Activated CD8-positive, alpha-beta T cell treated with anti-CD3 and anti-CD28 coated beads for 36 hours (primary cell): ENCODE data around the gene BIRC5. TPM values are rescaled to one million over a fixed set of nuclear protein-coding genes. Genes with fewer than 3 reads are reported as not detected.
A peak's percentile ranks its signal among the peaks of the same experiment; 100 is the strongest.

Experiments used
- ATAC-seq: fragments of 200-7000 bp; cut with Tn5 transposase; one replicate; pipeline ENCODE4 v1.10.0; 2021; ENCODE audit warnings: mild to moderate bottlenecking, moderate library complexity
- CTCF ChIA-PET: fragments of 350-600 bp; sonication (Branson Sonifier 250); formaldehyde crosslinking; loops from one replicate; lab custom pipeline; 2021; ENCODE audit warnings: antibody characterized with exemption; lab: Charles Lee
- POLR2A ChIA-PET: fragments of 350-600 bp; sonication (Branson Sonifier 250); formaldehyde crosslinking; loops from one replicate; lab custom pipeline; 2021; ENCODE audit warnings: antibody characterized with exemption; lab: Charles Lee
- DNase-seq: peaks from one replicate; pipeline ENCODE4 v3.0.0-alpha.2; 2020
- H3K27ac Mint-ChIP-seq: one replicate; pipeline ENCODE4 v1.8.0; 2021; ENCODE audit warnings: mild to moderate bottlenecking, mixed read lengths
- H3K27me3 Mint-ChIP-seq: one replicate; pipeline ENCODE4 v1.8.0; 2021; ENCODE audit warnings: mixed read lengths
- H3K36me3 Mint-ChIP-seq: one replicate; pipeline ENCODE4 v1.8.0; 2021; ENCODE audit warnings: low read depth, mixed read lengths
- H3K4me1 Mint-ChIP-seq: one replicate; pipeline ENCODE4 v1.8.0; 2021; ENCODE audit warnings: low read depth, mixed read lengths
- H3K4me3 Mint-ChIP-seq: one replicate; pipeline ENCODE4 v1.8.0; 2021; ENCODE audit warnings: mild to moderate bottlenecking, moderate library complexity, mixed read lengths
- H3K9me3 Mint-ChIP-seq: one replicate; pipeline ENCODE4 v1.8.0; 2021; ENCODE audit warnings: mixed read lengths
- intact Hi-C: fragments of 100-400 bp; cut with micrococcal nuclease; formaldehyde crosslinking; loops from one replicate; pipeline ENCODE4 v1.10.0; 2022
- total RNA-seq, 2 experiments: library from RNA; stranded (reverse); gene quantifications; one replicate each; pipeline ENCODE4 v1.2.3, GENCODE V29; 2021
- TF ChIP-seq, protein P1 (sequence below): fragments of 200-600 bp; IDR thresholded peaks from one replicate; pipeline ENCODE4 v1.8.0; 2022; ENCODE audit warnings: antibody characterized with exemption, mild to moderate bottlenecking

BIRC5 gene
- total RNA-seq, 2 experiments from 2014 or later: 90.6 to 93.7 TPM

DNA sequence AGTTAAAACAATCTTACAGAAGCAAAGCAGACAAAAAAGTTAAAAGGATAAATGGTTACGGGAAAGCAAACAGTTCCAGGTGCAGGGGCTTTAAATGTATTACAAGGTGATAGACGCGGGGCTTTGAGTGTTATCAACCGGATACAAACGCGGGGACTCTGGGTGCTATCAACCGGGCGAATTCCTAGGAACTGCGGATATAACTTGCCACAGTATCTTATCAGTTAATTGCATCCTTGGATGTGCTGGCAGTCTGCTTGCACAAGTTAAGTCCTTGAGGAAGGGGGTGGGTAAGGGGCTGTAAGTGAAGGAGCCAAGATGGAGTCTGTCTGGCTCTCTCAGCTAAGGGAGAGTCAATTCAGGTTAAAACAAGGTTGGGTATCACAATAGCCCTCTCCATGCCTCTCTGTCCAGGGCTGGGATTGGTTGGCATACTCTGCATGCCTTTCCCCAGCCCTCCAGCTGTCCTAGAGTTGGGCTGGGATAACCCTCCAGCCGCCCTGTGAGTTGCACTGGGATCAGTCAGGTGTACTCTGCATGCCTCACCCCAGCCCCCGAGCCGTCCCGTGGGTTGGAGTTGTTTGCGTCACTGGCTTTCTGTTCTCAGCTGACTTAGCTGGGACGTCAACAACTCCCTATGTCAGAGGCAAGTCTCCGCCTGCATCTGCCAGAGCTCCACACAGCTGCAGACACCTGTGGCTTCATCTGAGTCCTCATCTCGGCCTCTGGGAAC lies 58.3 kb downstream of the BIRC5 start:
- H3K9me3 Mint-ChIP-seq: no peaks in the 10 kb centered on the region
- H3K27me3 Mint-ChIP-seq: no peaks in the 10 kb centered on the region
- H3K4me1 Mint-ChIP-seq: peaks cover 24% of the 10 kb centered on the region
- POLR2A ChIA-PET: interaction anchor here (0.6 to 2.4 kb wide), 3 partner anchors 10 to 80 kb away, joined by 3 to 9 read pairs (median 4); no protein-coding TSS in a partner anchor
- H3K27ac Mint-ChIP-seq: peak overlapping the region; percentile 36
- H3K36me3 Mint-ChIP-seq: no peaks in the 10 kb centered on the region
- H3K4me3 Mint-ChIP-seq: peak overlapping the region; percentile 35
- CTCF ChIA-PET: interaction anchor here (1.3 to 1.4 kb wide), 2 partner anchors 16 to 21 kb away, joined by 6 to 12 read pairs; no protein-coding TSS in a partner anchor
- ATAC-seq (peak; percentile 92), DNase-seq (peak; percentile 82)
- TF ChIP-seq, protein P1, sequence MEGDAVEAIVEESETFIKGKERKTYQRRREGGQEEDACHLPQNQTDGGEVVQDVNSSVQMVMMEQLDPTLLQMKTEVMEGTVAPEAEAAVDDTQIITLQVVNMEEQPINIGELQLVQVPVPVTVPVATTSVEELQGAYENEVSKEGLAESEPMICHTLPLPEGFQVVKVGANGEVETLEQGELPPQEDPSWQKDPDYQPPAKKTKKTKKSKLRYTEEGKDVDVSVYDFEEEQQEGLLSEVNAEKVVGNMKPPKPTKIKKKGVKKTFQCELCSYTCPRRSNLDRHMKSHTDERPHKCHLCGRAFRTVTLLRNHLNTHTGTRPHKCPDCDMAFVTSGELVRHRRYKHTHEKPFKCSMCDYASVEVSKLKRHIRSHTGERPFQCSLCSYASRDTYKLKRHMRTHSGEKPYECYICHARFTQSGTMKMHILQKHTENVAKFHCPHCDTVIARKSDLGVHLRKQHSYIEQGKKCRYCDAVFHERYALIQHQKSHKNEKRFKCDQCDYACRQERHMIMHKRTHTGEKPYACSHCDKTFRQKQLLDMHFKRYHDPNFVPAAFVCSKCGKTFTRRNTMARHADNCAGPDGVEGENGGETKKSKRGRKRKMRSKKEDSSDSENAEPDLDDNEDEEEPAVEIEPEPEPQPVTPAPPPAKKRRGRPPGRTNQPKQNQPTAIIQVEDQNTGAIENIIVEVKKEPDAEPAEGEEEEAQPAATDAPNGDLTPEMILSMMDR: no peak
- intact Hi-C loops: no loop called here

DNA sequence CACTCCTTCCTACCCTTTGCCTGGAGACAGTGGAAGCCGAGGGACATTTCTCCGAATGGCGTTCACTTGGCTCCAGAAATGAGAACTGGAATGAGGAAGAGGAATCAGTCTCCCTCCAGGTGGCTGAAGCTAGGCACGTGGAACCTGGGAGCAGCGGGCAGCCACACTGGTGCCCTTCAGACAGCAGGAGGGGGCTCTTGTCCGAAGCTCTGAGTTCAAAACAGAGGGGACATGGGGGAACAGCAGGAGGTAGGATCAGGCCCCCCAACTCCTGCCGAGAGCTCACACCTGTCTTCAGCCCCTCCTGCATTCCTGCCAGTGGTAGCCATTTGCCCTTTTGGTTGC lies 58.8 kb downstream of the BIRC5 start:
- CTCF ChIA-PET: interaction anchor here (1.3 to 1.4 kb wide), 2 partner anchors 17 to 22 kb away, joined by 6 to 12 read pairs; no protein-coding TSS in a partner anchor

DNA sequence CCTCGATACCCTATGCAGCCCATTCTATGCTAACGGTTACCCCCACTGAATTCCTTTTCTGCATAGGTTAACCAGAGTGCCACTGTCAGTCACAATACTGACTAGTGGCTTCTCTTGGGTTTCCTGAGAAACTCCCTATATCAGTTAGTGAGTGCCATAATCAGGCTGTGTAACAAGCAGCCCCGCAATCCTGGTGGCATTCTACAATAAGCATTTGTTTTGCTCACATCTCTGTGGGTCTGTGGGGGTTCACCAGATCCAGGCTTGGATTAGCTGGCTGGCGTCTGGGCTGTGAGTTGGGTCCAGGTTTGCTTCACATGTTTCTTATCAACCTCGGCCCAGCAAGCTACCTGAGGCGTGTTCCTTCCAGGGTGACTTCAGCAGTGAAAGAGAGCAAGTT lies 59.8 kb downstream of the BIRC5 start:
- H3K9me3 Mint-ChIP-seq: no peaks in the 10 kb centered on the region
- ATAC-seq (no peak), DNase-seq (no peak)
- POLR2A ChIA-PET: no interaction called here
- no peak overlapping the region for H3K27ac Mint-ChIP-seq
- CTCF ChIA-PET: interaction anchor here (1.0 kb wide), 1 partner anchor 162 kb away, joined by 3 read pairs; no protein-coding TSS in a partner anchor
- H3K36me3 Mint-ChIP-seq: no peaks in the 10 kb centered on the region
- intact Hi-C loops: no loop called here
- H3K4me1 Mint-ChIP-seq: peaks cover 24% of the 10 kb centered on the region
- TF ChIP-seq, protein P1: no peak
- no peak overlapping the region for H3K4me3 Mint-ChIP-seq
- no peaks in the 10 kb centered on the region for H3K27me3 Mint-ChIP-seq

More for the DNA sequence above, 58.8 kb downstream of the BIRC5 start:
- TF ChIP-seq, protein P1: no peak
- POLR2A ChIA-PET: interaction anchor here (0.6 to 1.0 kb wide), 2 partner anchors 42 to 80 kb away, joined by 3 to 4 read pairs; no protein-coding TSS in a partner anchor
- intact Hi-C loops: no loop called here
- Mint-ChIP-seq H3K9me3 (no peaks in the 10 kb centered on the region), H3K27ac (no peak overlapping the region), H3K27me3 (no peaks in the 10 kb centered on the region), H3K4me1 (peaks cover 24% of the 10 kb centered on the region), H3K4me3 (no peak overlapping the region), H3K36me3 (no peaks in the 10 kb centered on the region)
- DNase-seq (no peak), ATAC-seq (no peak)

Other genes starting within 250 kb of the BIRC5 start
- 100 to 1,000 TPM; 209 to 213 TPM for gene TMC6, start 85.5 kb upstream of the BIRC5 start, total RNA-seq
- gene TMC8, start 83.5 kb upstream of the BIRC5 start, total RNA-seq: 100 to 1,000 TPM; 182 to 197 TPM
- gene C17orf99, start 67.9 kb upstream of the BIRC5 start, total RNA-seq: under 1 TPM in 1 of 2 experiments, not detected in 1; 0.51 TPM
- gene SYNGR2, start 45.7 kb upstream of the BIRC5 start, total RNA-seq: 10 to 100 TPM; 92.6 to 95.1 TPM
- gene TK1, start 27.2 kb upstream of the BIRC5 start, total RNA-seq: 100 to 1,000 TPM; 175 to 179 TPM
- gene AFMID, start 26.9 kb upstream of the BIRC5 start, total RNA-seq: 10 to 100 TPM; 20.8 to 27.9 TPM
- gene TMEM235, start 17.4 kb downstream of the BIRC5 start, total RNA-seq: not detected
- 10 to 100 TPM; 48.6 to 49.1 TPM for gene SOCS3, start 145.8 kb downstream of the BIRC5 start, total RNA-seq
- 10 to 100 TPM; 42.1 to 43.3 TPM for gene PGS1, start 164.4 kb downstream of the BIRC5 start, total RNA-seq